ENCODE measurements around the gene LTN1.
A peak's percentile ranks its signal among the peaks of the same experiment; 100 is the strongest.

Gene LTN1

GRCh38 chr21:28922368-28922767 lies 70.3 kb downstream of the LTN1 start:
- DNase-seq, result no peak

GRCh38 chr21:28916150-28916893 lies 76.4 kb downstream of the LTN1 start:
- no peak for DNase-seq

GRCh38 chr21:28913071-28913470 lies 79.6 kb downstream of the LTN1 start:
- no peak for DNase-seq

- DNase-seq, result no peak
Observed at GRCh38 chr21:28910280-28910887, 82.3 kb downstream of the LTN1 start.

GRCh38 chr21:28908351-28908750 lies 84.3 kb downstream of the LTN1 start:
- DNase-seq, result no peak

GRCh38 chr21:28906841-28907240 lies 85.8 kb downstream of the LTN1 start:
- no peak for DNase-seq

GRCh38 chr21:28906236-28906635 lies 86.4 kb downstream of the LTN1 start:
- DNase-seq, result no peak

- DNase-seq, result no peak
Observed at GRCh38 chr21:28904961-28905435, 87.7 kb downstream of the LTN1 start.

GRCh38 chr21:28903448-28903847 lies 89.2 kb downstream of the LTN1 start:
- DNase-seq, result no peak

- DNase-seq, result no peak
Observed at GRCh38 chr21:28900481-28900880, 92.2 kb downstream of the LTN1 start.

- DNase-seq, result no peak
Observed at GRCh38 chr21:28899744-28900143, 92.9 kb downstream of the LTN1 start.

- DNase-seq, result no peak
Observed at GRCh38 chr21:28899220-28899619, 93.5 kb downstream of the LTN1 start.

GRCh38 chr21:28893687-28894086 lies 99.0 kb downstream of the LTN1 start:
- DNase-seq, result no peak

GRCh38 chr21:28892199-28893111 lies 100.2 kb downstream of the LTN1 start:
- no peak for DNase-seq

GRCh38 chr21:28885853-28886177 lies 106.9 kb downstream of the LTN1 start:
- no peak for DNase-seq

GRCh38 chr21:28884976-28885852 lies 107.5 kb downstream of the LTN1 start:
- DNase-seq, result peak; percentile 80 to 85

- no peak for DNase-seq
Observed at GRCh38 chr21:28884481-28884880, 108.2 kb downstream of the LTN1 start.

- DNase-seq, result no peak
Observed at GRCh38 chr21:28883931-28884330, 108.7 kb downstream of the LTN1 start.

GRCh38 chr21:28882345-28882744 lies 110.3 kb downstream of the LTN1 start:
- DNase-seq, result no peak

All from NCI-H187 (cell line).